Activated CD4-positive, alpha-beta T cell treated with anti-CD3 and anti-CD28 coated beads, Interleukin-10, Interleukin-2, amounts not matched to agents 100 ng/mL and 50 ng/mL, durations not matched to agents 16 hours and 8 hours (primary cell): ENCODE data around the gene SELENOV.

Source experiments
- DNase-seq: peaks from one replicate; pipeline ENCODE4 v3.0.0-alpha.2; 2020

Gene SELENOV

GRCh38 chr19:39496063-39496462 lies 18.9 kb upstream of the SELENOV start:
- DNase-seq, result no peak

- no peak for DNase-seq
Measured at GRCh38 chr19:39497701-39497995, 17.3 kb upstream of the SELENOV start.

- peak; percentile 25 for DNase-seq
Measured at GRCh38 chr19:39497996-39498797, 16.7 kb upstream of the SELENOV start.

GRCh38 chr19:39498798-39499642 lies 15.9 kb upstream of the SELENOV start, which contains the start of gene DLL3:
DLL3 (plus strand) TSS chr19:39498947; CDS start chr19:39498975, 28 bp downstream.
- DNase-seq, result no peak

- DNase-seq, result no peak
Measured at GRCh38 chr19:39499932-39500331, 15.0 kb upstream of the SELENOV start.

GRCh38 chr19:39500543-39500942 lies 14.4 kb upstream of the SELENOV start:
- no peak for DNase-seq

GRCh38 chr19:39501340-39501739 lies 13.6 kb upstream of the SELENOV start:
- no peak for DNase-seq

- peak; percentile 81 for DNase-seq
Measured at GRCh38 chr19:39502640-39503417, 12.1 kb upstream of the SELENOV start.

DNA sequence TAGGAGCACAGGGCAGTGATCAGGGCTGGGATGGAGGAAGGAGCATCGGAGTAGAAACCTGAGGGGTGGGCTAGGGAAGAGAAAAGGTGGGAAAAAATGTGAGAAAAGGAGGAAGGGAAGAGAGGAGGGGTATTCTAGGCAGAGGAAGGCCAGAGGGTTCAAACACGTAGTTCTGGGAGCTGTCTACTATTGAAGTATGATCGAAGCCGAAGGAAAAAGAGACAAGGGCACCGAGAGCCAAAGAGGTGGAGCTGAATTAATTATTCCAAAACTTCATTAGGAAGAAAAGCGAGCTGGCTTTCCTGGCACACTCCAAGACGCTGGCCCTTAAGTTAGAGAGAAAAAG lies 8.4 kb upstream of the SELENOV start:
- no peak for DNase-seq

GRCh38 chr19:39506944-39507714 lies 7.8 kb upstream of the SELENOV start:
- peak; percentile 82 for DNase-seq

DNA sequence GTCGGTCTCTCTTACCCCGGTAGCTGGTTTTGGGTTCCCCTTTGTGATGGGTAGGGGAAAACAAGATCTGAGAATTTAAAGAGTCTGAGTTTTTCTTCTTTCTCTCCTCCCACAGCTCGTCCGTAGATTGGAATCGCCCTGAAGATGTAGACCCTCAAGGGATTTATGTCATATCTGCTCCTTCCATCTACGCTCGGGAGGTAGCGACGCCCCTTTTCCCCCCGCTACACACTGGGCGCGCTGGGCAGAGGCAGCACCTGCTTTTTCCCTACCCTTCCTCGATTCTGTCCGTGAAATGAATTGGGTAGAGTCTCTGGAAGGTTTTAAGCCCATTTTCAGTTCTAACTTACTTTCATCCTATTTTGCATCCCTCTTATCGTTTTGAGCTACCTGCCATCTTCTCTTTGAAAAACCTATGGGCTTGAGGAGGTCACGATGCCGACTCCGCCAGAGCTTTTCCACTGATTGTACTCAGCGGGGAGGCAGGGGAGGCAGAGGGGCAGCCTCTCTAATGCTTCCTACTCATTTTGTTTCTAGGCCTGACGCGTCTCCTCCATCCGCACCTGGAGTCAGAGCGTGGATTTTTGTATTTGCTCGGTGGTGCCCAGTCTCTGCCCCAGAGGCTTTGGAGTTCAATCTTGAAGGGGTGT lies 7.1 kb upstream of the SELENOV start:
- no peak for DNase-seq

DNA sequence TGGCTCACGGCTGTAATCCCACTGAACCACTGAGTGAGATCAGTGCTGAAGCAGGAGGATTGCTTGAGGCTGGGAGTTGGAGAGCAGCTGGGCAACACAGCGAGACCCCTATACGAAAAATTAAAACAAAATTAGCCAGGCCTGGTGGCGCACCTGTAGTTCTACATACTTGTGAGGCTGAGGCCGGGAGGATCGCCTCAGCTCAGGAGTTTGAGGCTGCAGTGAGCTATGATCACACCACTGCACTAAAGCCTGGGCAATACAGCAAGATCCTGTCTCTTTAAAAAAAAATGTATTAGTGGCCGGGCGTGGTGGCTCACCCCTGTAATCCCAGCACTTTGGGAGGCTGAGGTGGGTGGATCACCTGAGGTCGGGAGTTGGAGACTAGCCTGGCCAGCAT lies 6.3 kb upstream of the SELENOV start:
- no peak for DNase-seq

GRCh38 chr19:39509233-39509632 lies 5.7 kb upstream of the SELENOV start:
- no peak for DNase-seq

DNA sequence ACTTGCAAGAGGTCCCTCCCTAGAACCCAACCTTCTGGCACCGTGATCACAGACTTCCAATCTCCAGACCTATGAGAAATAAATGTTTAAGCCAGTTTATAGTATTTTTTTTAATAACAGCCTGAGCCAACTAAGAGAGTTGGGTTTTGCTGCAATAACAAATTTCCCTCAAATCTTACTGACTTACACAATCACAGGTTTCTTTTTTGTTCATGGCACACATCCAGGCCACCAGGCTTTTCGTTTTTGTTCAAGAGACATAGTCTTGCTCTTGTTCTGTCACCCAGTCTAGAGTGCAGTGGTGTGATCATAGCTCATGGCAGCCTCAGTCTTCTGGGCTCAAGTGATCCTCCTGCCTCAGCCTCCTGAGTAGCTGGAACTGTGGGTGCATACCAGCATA lies 2.0 kb upstream of the SELENOV start:
- no peak for DNase-seq

DNA sequence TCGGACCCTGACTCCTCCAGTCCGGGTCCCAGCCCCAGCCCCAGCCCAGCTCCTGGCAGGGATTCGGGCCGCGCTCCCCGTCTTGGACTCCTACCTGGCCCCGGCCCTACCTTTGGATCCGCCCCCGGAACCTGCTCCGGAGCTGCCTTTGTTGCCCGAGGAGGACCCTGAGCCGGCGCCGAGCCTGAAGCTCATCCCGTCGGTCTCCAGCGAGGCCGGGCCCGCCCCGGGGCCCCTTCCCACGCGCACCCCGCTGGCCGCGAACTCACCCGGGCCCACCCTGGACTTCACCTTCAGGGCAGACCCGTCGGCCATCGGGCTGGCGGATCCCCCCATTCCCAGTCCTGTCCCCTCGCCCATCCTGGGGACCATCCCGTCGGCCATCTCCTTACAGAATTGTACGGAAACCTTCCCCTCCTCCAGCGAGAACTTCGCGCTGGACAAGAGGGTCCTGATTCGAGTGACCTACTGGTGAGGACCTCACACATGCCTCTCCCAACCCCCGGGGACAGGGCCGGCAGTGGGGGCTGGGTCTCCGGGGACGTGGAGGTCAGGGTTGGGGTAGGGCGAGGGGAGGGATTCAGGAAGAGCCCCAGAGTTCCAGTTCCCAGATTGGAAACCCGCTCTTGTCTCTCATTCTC lies 732 bp downstream of the SELENOV start:
- DNase-seq, result no peak

DNA sequence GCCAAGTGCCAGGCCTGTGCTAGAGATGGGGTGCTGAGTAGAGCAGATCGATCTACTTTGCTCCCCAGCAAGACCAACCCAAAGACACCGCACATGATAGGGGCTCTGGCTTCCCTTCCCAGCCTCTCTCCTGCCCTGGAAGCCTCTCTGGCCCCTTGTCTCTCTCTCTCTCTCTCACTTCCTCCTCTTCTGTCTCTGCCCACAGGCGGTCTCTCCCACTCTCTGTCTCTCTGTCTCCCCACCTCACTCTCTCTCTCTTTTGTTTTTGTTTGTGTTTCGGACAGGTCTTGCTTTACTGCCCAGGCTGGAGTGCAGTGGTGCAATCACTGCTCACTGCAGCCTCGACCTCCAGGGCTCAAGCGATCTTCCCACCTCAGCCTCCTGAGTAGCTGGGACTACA lies 1.3 kb downstream of the SELENOV start:
- DNase-seq, result no peak

- DNase-seq, result no peak
Measured at GRCh38 chr19:39517432-39517831, 2.5 kb downstream of the SELENOV start.

DNA sequence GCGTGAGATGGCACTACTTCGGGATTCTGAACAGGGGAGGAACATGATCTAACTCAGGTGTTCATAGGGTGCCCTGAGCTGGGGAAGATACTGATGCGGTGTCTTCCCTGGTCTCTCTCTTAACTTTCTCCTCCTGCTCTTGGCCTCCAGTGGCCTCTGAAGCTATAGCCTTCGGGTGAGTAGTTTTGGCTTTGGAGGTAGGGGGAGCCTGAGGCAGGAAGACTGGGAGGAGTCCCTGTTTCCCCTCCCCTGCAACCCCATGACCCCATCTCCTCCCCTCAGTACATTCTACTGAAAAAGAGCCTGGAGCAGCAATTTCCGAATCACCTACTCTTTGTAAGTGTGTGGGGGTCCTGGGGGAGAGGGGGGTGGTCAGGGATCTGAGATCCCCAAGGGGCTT lies 3.5 kb downstream of the SELENOV start:
- no peak for DNase-seq

DNA sequence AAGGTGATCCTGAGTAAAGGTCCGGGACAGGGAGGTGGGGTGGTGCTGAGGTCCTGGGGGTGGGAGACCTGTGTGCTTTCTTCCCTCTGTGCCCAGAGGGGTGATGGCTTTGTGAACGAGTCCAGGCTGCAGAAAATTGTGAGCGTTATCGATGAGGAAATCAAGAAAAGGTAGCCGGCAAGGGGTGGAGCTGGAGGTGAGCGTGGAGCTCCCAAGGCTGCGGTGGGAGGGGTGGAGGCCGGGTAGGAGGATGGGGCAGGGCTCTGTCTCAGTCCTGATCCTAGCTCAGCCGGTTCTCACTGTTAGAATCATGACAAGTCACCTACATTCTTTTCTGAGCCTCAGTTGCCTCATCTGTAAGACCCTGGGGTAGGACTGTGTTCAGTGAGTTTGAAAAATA lies 4.0 kb downstream of the SELENOV start:
- DNase-seq, result no peak

- DNase-seq, result no peak
Measured at GRCh38 chr19:39520541-39521484, 5.9 kb downstream of the SELENOV start.

DNA sequence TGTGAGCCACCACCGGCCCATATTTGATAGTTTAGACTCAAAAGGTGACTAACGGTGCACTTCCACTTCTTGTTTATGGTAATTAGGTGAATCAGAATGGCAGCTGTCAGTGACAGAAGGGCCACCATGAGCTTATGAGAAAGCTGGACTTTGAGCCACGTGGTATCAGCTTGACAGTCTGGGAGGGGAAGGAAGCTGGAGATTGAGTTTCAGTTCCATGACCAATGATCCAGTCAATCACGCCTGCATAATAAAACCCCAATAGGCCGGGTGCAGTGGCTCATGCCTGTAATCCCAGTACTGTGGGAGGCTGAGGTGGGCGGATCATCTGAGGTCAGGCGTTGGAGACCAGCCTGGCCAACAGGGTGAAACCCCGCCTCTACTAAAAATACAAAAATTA lies 9.6 kb downstream of the SELENOV start:
- no peak for DNase-seq
